Activated T-cell treated with anti-CD3 and anti-CD28 coated beads for 4 hours (primary cell): Measurements from ENCODE around the gene FBXW8.

Source experiments
- DNase-seq: peaks from one replicate; pipeline ENCODE4 v3.0.0-alpha.2; 2020

FBXW8 gene

GRCh38 chr12:117026343-117026742 lies 115.6 kb downstream of the FBXW8 start:
- DNase-seq, result no peak

GRCh38 chr12:117026921-117027250 lies 116.1 kb downstream of the FBXW8 start:
- DNase-seq, result no peak

GRCh38 chr12:117027251-117028086 lies 116.7 kb downstream of the FBXW8 start:
- no peak for DNase-seq

- DNase-seq, result no peak
Measured at GRCh38 chr12:117028254-117028653, 117.5 kb downstream of the FBXW8 start.

- DNase-seq, result no peak
Measured at GRCh38 chr12:117030187-117030900, 119.6 kb downstream of the FBXW8 start.

- no peak for DNase-seq
Measured at GRCh38 chr12:117031843-117032592, 121.3 kb downstream of the FBXW8 start.

- no peak for DNase-seq
Measured at GRCh38 chr12:117032593-117033381, 122.0 kb downstream of the FBXW8 start.

- no peak for DNase-seq
Measured at GRCh38 chr12:117033382-117034221, 122.9 kb downstream of the FBXW8 start.

GRCh38 chr12:117034249-117034648 lies 123.5 kb downstream of the FBXW8 start:
- DNase-seq, result no peak

- no peak for DNase-seq
Measured at GRCh38 chr12:117034701-117035151, 124.0 kb downstream of the FBXW8 start.

GRCh38 chr12:117035287-117035686 lies 124.5 kb downstream of the FBXW8 start:
- no peak for DNase-seq

- no peak for DNase-seq
Measured at GRCh38 chr12:117036046-117036445, 125.3 kb downstream of the FBXW8 start.

GRCh38 chr12:117036547-117036946 lies 125.8 kb downstream of the FBXW8 start:
- DNase-seq, result no peak

GRCh38 chr12:117037289-117038022 lies 126.7 kb downstream of the FBXW8 start:
- DNase-seq, result no peak

GRCh38 chr12:117038023-117038680 lies 127.4 kb downstream of the FBXW8 start:
- DNase-seq, result no peak

GRCh38 chr12:117038919-117039318 lies 128.2 kb downstream of the FBXW8 start:
- no peak for DNase-seq

- no peak for DNase-seq
Measured at GRCh38 chr12:117039891-117040309, 129.2 kb downstream of the FBXW8 start.

GRCh38 chr12:117040496-117040895 lies 129.7 kb downstream of the FBXW8 start:
- no peak for DNase-seq

- no peak for DNase-seq
Measured at GRCh38 chr12:117041798-117042170, 131.0 kb downstream of the FBXW8 start.

- DNase-seq, result no peak
Measured at GRCh38 chr12:117042171-117042842, 131.6 kb downstream of the FBXW8 start.
